ENCODE measurements around the gene ATP10B. TPM values are rescaled to one million over a fixed set of nuclear protein-coding genes. Genes with fewer than 3 reads are reported as not detected.

Gene ATP10B
- total and polyA plus RNA-seq, 10 of the 15 experiments (the other 5 are each of a cell fraction or from before 2014, with no cell fraction given) = not detected

- POLR2A ChIA-PET = interaction anchor here (0.5 kb wide), 1 partner anchor 95 kb away, joined by 5 read pairs; the partner anchor contains the start of gene SLU7
- in situ Hi-C loops (cut with MboI) = loop anchor here (10.0 kb wide), 1 partner anchor 271 kb away; no protein-coding TSS in a partner anchor
Observed at GRCh38 chr5:160513485-160513884, 338.5 kb downstream of the ATP10B start.

More at GRCh38 chr5:160513485-160513884, 338.5 kb downstream of the ATP10B start:
- SMC1A ChIA-PET (ENCODE audit: uncharacterized antibody, unreplicated experiment) = no interaction called here
- Histone ChIP-seq H3K79me2 (ENCODE audit: control insufficient read depth, insufficient read depth, low read length) (no peaks in the 10 kb centered on the region), H3K27ac (ENCODE audit: control insufficient read depth, insufficient read depth) (no peak overlapping the region), H3K36me3 (ENCODE audit: control insufficient read depth in 2 of 2, insufficient read depth in 2 of 2, low read length in 1 of 2) (no peaks in the 10 kb centered on the region), H4K20me1 (ENCODE audit: control insufficient read depth, insufficient read depth) (no peaks in the 10 kb centered on the region), H3K9me3 (replicated peaks; ENCODE audit: control insufficient read depth, insufficient read depth, low read length) (no peaks in the 10 kb centered on the region), H2AFZ (ENCODE audit: control insufficient read depth, low read depth, low read length) (no peak overlapping the region), H3K27me3 (replicated peaks in 1 of 2; ENCODE audit: control insufficient read depth in 2 of 2, insufficient read depth in 2 of 2, low read length in 1 of 2) (no peaks in the 10 kb centered on the region), H3K9ac (ENCODE audit: control insufficient read depth, insufficient read depth, low read length) (no peak overlapping the region), H3K4me3 (no peak overlapping the region), H3K4me1 (ENCODE audit: control insufficient read depth, insufficient read depth, low read length) (no peaks in the 10 kb centered on the region), H3K4me2 (ENCODE audit: control insufficient read depth, insufficient read depth) (no peak overlapping the region)
- BruUV-seq (replicated peaks) = no TSS peak
- FAIRE-seq (no peak), ATAC-seq (no peak), DNase-seq (ENCODE audit: low read depth, low spot score) (no peak)
- RAD21 ChIA-PET (ENCODE audit: unreplicated experiment) = no interaction called here
- TF ChIP-seq NFXL1 (IDR thresholded peaks at IDR 0.05; ENCODE audit: borderline replicate concordance) (no peak), TAF1 (IDR thresholded peaks at IDR 0.05; ENCODE audit: borderline replicate concordance, low read depth, low read length) (no peak), RCOR1 (conservative IDR thresholded peaks at IDR 0.05; ENCODE audit: low read depth, low read length) (no peak), HDAC2 (IDR thresholded peaks at IDR 0.05) (no peak), CREM (IDR thresholded peaks at IDR 0.05; ENCODE audit: low read depth) (no peak), KDM1A (IDR thresholded peaks at IDR 0.05; ENCODE audit: borderline replicate concordance) (no peak), BACH1 (IDR thresholded peaks at IDR 0.05; ENCODE audit: borderline replicate concordance) (no peak), WRNIP1 (IDR thresholded peaks at IDR 0.05; ENCODE audit: borderline replicate concordance, low read depth, low read length) (no peak), DPF2 (IDR thresholded peaks at IDR 0.05) (no peak), CUX1 (IDR thresholded peaks at IDR 0.05; ENCODE audit: insufficient replicate concordance, low read depth, low read length) (no peak), SUZ12 (IDR thresholded peaks at IDR 0.05; ENCODE audit: unreplicated experiment) (no peak), CEBPZ (IDR thresholded peaks at IDR 0.05; ENCODE audit: low read depth, low read length) (no peak), RBBP5 (conservative IDR thresholded peaks at IDR 0.05) (no peak), HDAC6 (IDR thresholded peaks at IDR 0.05; ENCODE audit: unreplicated experiment) (no peak), ASH2L (IDR thresholded peaks at IDR 0.05; ENCODE audit: borderline replicate concordance, low read depth) (no peak), BHLHE40 (IDR thresholded peaks at IDR 0.05; ENCODE audit: borderline replicate concordance in 1 of 2, low read depth in 2 of 2, low read length in 1 of 2) (no peak)
- intact Hi-C loops (cut with micrococcal nuclease; ENCODE audit: unreplicated experiment) = no loop called here
- CTCF ChIA-PET = interaction anchor here (0.7 to 10.1 kb wide), 3 partner anchors 15 to 174 kb away, joined by 3 to 235 read pairs (median 3); no protein-coding TSS in a partner anchor

All from GM12878 (cell line).